ENCODE results near the gene HELB.
A peak's percentile ranks its signal among the peaks of the same experiment; 100 is the strongest.

Gene HELB

GRCh38 chr12:66301944-66302826 lies at the start of gene HELB:
TSS of gene HELB (plus strand) at chr12:66302493. CDS start at chr12:66302604, 111 bp downstream.
- peak; percentile 95 to 99 (median 98) for DNase-seq (ENCODE audit: low read depth in 3 of 3)

- DNase-seq (ENCODE audit: low read depth in 3 of 3), result no peak
Observed at GRCh38 chr12:66252771-66253170, 49.5 kb upstream of the HELB start.

GRCh38 chr12:66255737-66256136 lies 46.6 kb upstream of the HELB start:
- no peak for DNase-seq (ENCODE audit: low read depth in 3 of 3)

GRCh38 chr12:66258011-66258410 lies 44.3 kb upstream of the HELB start:
- no peak for DNase-seq (ENCODE audit: low read depth in 3 of 3)

GRCh38 chr12:66262737-66263136 lies 39.6 kb upstream of the HELB start:
- DNase-seq (ENCODE audit: low read depth in 3 of 3), result no peak

GRCh38 chr12:66268562-66268961 lies 33.7 kb upstream of the HELB start:
- DNase-seq (ENCODE audit: low read depth in 3 of 3), result no peak

- DNase-seq (ENCODE audit: low read depth in 3 of 3), result no peak
Observed at GRCh38 chr12:66269142-66269541, 33.2 kb upstream of the HELB start.

GRCh38 chr12:66269757-66270383 lies 32.4 kb upstream of the HELB start:
- DNase-seq (ENCODE audit: low read depth in 3 of 3), result no peak

GRCh38 chr12:66270613-66271012 lies 31.7 kb upstream of the HELB start:
- DNase-seq (ENCODE audit: low read depth in 3 of 3), result no peak

- DNase-seq (ENCODE audit: low read depth in 3 of 3), result no peak
Observed at GRCh38 chr12:66272650-66273049, 29.6 kb upstream of the HELB start.

GRCh38 chr12:66273147-66273546 lies 29.1 kb upstream of the HELB start:
- DNase-seq (ENCODE audit: low read depth in 3 of 3), result no peak

- DNase-seq (ENCODE audit: low read depth in 3 of 3), result no peak
Observed at GRCh38 chr12:66275040-66275439, 27.3 kb upstream of the HELB start.

- DNase-seq (ENCODE audit: low read depth in 3 of 3), result no peak
Observed at GRCh38 chr12:66279123-66279712, 23.1 kb upstream of the HELB start.

GRCh38 chr12:66280561-66280960 lies 21.7 kb upstream of the HELB start:
- no peak for DNase-seq (ENCODE audit: low read depth in 3 of 3)

- no peak for DNase-seq (ENCODE audit: low read depth in 3 of 3)
Observed at GRCh38 chr12:66282244-66282643, 20.0 kb upstream of the HELB start.

GRCh38 chr12:66287275-66287674 lies 15.0 kb upstream of the HELB start:
- no peak for DNase-seq (ENCODE audit: low read depth in 3 of 3)

- DNase-seq (ENCODE audit: low read depth in 3 of 3), result no peak
Observed at GRCh38 chr12:66288121-66288520, 14.2 kb upstream of the HELB start.

- no peak for DNase-seq (ENCODE audit: low read depth in 3 of 3)
Observed at GRCh38 chr12:66289485-66289884, 12.8 kb upstream of the HELB start.

- no peak for DNase-seq (ENCODE audit: low read depth in 3 of 3)
Observed at GRCh38 chr12:66290716-66291200, 11.5 kb upstream of the HELB start.

GRCh38 chr12:66296176-66296683 lies 6.1 kb upstream of the HELB start:
- no peak for DNase-seq (ENCODE audit: low read depth in 3 of 3)

- DNase-seq (ENCODE audit: low read depth in 3 of 3), result no peak
Observed at GRCh38 chr12:66297080-66297479, 5.2 kb upstream of the HELB start.

GRCh38 chr12:66297923-66298322 lies 4.4 kb upstream of the HELB start:
- no peak for DNase-seq (ENCODE audit: low read depth in 3 of 3)

- DNase-seq (ENCODE audit: low read depth in 3 of 3), result no peak
Observed at GRCh38 chr12:66302827-66303169, 505 bp downstream of the HELB start.

All from stimulated activated CD4-positive, alpha-beta T cell treated with anti-CD3 and anti-CD28 coated beads, TNF-alpha, amount 100 ng/mL, for 48 hours (primary cell).